Ovary (tissue), 3 donors: Measurements from ENCODE around the gene PRDM1.

Experiments
- EP300 ChIP-seq: sonication (generic); formaldehyde crosslinking; IDR thresholded peaks from one replicate; pipeline ENCODE4 v1.6.1; 2017; ENCODE audit warnings: antibody characterized with exemption
- POLR2A ChIP-seq: fragments of 450-650 bp; IDR thresholded peaks from one replicate; pipeline ENCODE4 v1.6.1; 2017; ENCODE audit warnings: antibody characterized with exemption, mild to moderate bottlenecking, moderate library complexity
- TF ChIP-seq, protein P1 (sequence below), 3 donors: fragments of 450-650 bp in 2 of 3; fragments of 200-600 bp in 1 of 3; IDR thresholded peaks; one replicate each; pipeline versions ENCODE4 v1.5.1 to v1.8.0; 2016 to 2022; ENCODE audit warnings: antibody characterized with exemption in 3 of 3, mild to moderate bottlenecking in 1 of 3
- donor health status: DM: no; HTN: no; CAD: no.

DNA sequence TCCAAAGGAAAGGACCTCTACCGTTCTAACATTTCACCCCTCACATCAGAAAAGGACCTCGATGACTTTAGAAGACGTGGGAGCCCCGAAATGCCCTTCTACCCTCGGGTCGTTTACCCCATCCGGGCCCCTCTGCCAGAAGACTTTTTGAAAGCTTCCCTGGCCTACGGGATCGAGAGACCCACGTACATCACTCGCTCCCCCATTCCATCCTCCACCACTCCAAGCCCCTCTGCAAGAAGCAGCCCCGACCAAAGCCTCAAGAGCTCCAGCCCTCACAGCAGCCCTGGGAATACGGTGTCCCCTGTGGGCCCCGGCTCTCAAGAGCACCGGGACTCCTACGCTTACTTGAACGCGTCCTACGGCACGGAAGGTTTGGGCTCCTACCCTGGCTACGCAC, 18.8 kb downstream of the PRDM1 start:
- TF ChIP-seq POLR2A (no peak), EP300 (no peak)
- TF ChIP-seq, protein P1, sequence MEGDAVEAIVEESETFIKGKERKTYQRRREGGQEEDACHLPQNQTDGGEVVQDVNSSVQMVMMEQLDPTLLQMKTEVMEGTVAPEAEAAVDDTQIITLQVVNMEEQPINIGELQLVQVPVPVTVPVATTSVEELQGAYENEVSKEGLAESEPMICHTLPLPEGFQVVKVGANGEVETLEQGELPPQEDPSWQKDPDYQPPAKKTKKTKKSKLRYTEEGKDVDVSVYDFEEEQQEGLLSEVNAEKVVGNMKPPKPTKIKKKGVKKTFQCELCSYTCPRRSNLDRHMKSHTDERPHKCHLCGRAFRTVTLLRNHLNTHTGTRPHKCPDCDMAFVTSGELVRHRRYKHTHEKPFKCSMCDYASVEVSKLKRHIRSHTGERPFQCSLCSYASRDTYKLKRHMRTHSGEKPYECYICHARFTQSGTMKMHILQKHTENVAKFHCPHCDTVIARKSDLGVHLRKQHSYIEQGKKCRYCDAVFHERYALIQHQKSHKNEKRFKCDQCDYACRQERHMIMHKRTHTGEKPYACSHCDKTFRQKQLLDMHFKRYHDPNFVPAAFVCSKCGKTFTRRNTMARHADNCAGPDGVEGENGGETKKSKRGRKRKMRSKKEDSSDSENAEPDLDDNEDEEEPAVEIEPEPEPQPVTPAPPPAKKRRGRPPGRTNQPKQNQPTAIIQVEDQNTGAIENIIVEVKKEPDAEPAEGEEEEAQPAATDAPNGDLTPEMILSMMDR (IDR thresholded peaks at IDR 0.05) = no peak
